ENCODE results near the gene GCC2. TPM values are rescaled to one million over a fixed set of nuclear protein-coding genes. Genes with fewer than 3 reads are reported as not detected.

Gene GCC2
- 15.8 and 30.1 TPM in 2 replicates for total RNA-seq (2014; rRNA removed; shearing (Covaris generic))

GRCh38 chr2:108448678-108449409 lies at the start of gene GCC2:
Gene GCC2 (plus strand): TSS chr2:108449206. CDS start chr2:108449275, 69 bp downstream.
- Histone ChIP-seq H3K36me3 (replicated peaks; ENCODE audit: control insufficient read depth, insufficient read depth, low read length) (peaks cover 10% of the 10 kb centered on the region), H3K4me3 (ENCODE audit: insufficient read depth, low read depth, low read length) (peak within 1 kb of the TSS; percentile 87), H3K27me3 (ENCODE audit: control insufficient read depth, insufficient read depth, low read length) (no peaks in the 10 kb centered on the region)
- peak; percentile 89 for DNase-seq

GRCh38 chr2:108399479-108399878 lies 49.5 kb upstream of the GCC2 start:
- Histone ChIP-seq H3K4me3 (ENCODE audit: insufficient read depth, low read depth, low read length) (no peak overlapping the region), H3K27me3 (ENCODE audit: control insufficient read depth, insufficient read depth, low read length) (no peaks in the 10 kb centered on the region)
- DNase-seq = no peak

GRCh38 chr2:108401800-108402199 lies 47.2 kb upstream of the GCC2 start:
- no peak for DNase-seq
- H3K36me3 ChIP-seq (replicated peaks; ENCODE audit: control insufficient read depth, insufficient read depth, low read length) = no peaks in the 10 kb centered on the region
- no peak overlapping the region for H3K4me3 ChIP-seq (ENCODE audit: insufficient read depth, low read depth, low read length)
- H3K27me3 ChIP-seq (ENCODE audit: control insufficient read depth, insufficient read depth, low read length) = no peaks in the 10 kb centered on the region

More at GRCh38 chr2:108399479-108399878, 49.5 kb upstream of the GCC2 start:
- H3K36me3 ChIP-seq (replicated peaks; ENCODE audit: control insufficient read depth, insufficient read depth, low read length) = no peaks in the 10 kb centered on the region

GRCh38 chr2:108403494-108403893 lies 45.5 kb upstream of the GCC2 start:
- no peaks in the 10 kb centered on the region for H3K36me3 ChIP-seq (replicated peaks; ENCODE audit: control insufficient read depth, insufficient read depth, low read length)
- H3K4me3 ChIP-seq (ENCODE audit: insufficient read depth, low read depth, low read length) = no peak overlapping the region
- no peaks in the 10 kb centered on the region for H3K27me3 ChIP-seq (ENCODE audit: control insufficient read depth, insufficient read depth, low read length)
- no peak for DNase-seq

- Histone ChIP-seq H3K36me3 (replicated peaks; ENCODE audit: control insufficient read depth, insufficient read depth, low read length) (no peaks in the 10 kb centered on the region), H3K4me3 (ENCODE audit: insufficient read depth, low read depth, low read length) (no peak overlapping the region), H3K27me3 (ENCODE audit: control insufficient read depth, insufficient read depth, low read length) (no peaks in the 10 kb centered on the region)
- no peak for DNase-seq
Measured at GRCh38 chr2:108404784-108405397, 44.1 kb upstream of the GCC2 start.

- Histone ChIP-seq H3K27me3 (ENCODE audit: control insufficient read depth, insufficient read depth, low read length) (no peaks in the 10 kb centered on the region), H3K36me3 (replicated peaks; ENCODE audit: control insufficient read depth, insufficient read depth, low read length) (no peaks in the 10 kb centered on the region), H3K4me3 (ENCODE audit: insufficient read depth, low read depth, low read length) (no peak overlapping the region)
- no peak for DNase-seq
Measured at GRCh38 chr2:108407864-108408729, 40.9 kb upstream of the GCC2 start.

- Histone ChIP-seq H3K36me3 (replicated peaks; ENCODE audit: control insufficient read depth, insufficient read depth, low read length) (no peaks in the 10 kb centered on the region), H3K4me3 (ENCODE audit: insufficient read depth, low read depth, low read length) (no peak overlapping the region), H3K27me3 (ENCODE audit: control insufficient read depth, insufficient read depth, low read length) (no peaks in the 10 kb centered on the region)
- no peak for DNase-seq
Measured at GRCh38 chr2:108409768-108410167, 39.2 kb upstream of the GCC2 start.

GRCh38 chr2:108412995-108413710 lies 35.9 kb upstream of the GCC2 start:
- no peaks in the 10 kb centered on the region for H3K27me3 ChIP-seq (ENCODE audit: control insufficient read depth, insufficient read depth, low read length)
- no peak for DNase-seq
- H3K36me3 ChIP-seq (replicated peaks; ENCODE audit: control insufficient read depth, insufficient read depth, low read length) = no peaks in the 10 kb centered on the region

GRCh38 chr2:108413711-108414095 lies 35.3 kb upstream of the GCC2 start:
- Histone ChIP-seq H3K27me3 (ENCODE audit: control insufficient read depth, insufficient read depth, low read length) (no peaks in the 10 kb centered on the region), H3K36me3 (replicated peaks; ENCODE audit: control insufficient read depth, insufficient read depth, low read length) (no peaks in the 10 kb centered on the region), H3K4me3 (ENCODE audit: insufficient read depth, low read depth, low read length) (no peak overlapping the region)
- no peak for DNase-seq

More at GRCh38 chr2:108412995-108413710, 35.9 kb upstream of the GCC2 start:
- H3K4me3 ChIP-seq (ENCODE audit: insufficient read depth, low read depth, low read length) = no peak overlapping the region

GRCh38 chr2:108414256-108414876 lies 34.6 kb upstream of the GCC2 start:
- Histone ChIP-seq H3K36me3 (replicated peaks; ENCODE audit: control insufficient read depth, insufficient read depth, low read length) (no peaks in the 10 kb centered on the region), H3K27me3 (ENCODE audit: control insufficient read depth, insufficient read depth, low read length) (no peaks in the 10 kb centered on the region), H3K4me3 (ENCODE audit: insufficient read depth, low read depth, low read length) (no peak overlapping the region)
- no peak for DNase-seq

- DNase-seq = no peak
Measured at GRCh38 chr2:108414945-108415344, 34.1 kb upstream of the GCC2 start.

GRCh38 chr2:108417254-108417653 lies 31.8 kb upstream of the GCC2 start:
- no peaks in the 10 kb centered on the region for H3K36me3 ChIP-seq (replicated peaks; ENCODE audit: control insufficient read depth, insufficient read depth, low read length)
- DNase-seq = peak; percentile 10
- no peaks in the 10 kb centered on the region for H3K27me3 ChIP-seq (ENCODE audit: control insufficient read depth, insufficient read depth, low read length)
- H3K4me3 ChIP-seq (ENCODE audit: insufficient read depth, low read depth, low read length) = no peak overlapping the region

More at GRCh38 chr2:108414945-108415344, 34.1 kb upstream of the GCC2 start:
- H3K36me3 ChIP-seq (replicated peaks; ENCODE audit: control insufficient read depth, insufficient read depth, low read length) = no peaks in the 10 kb centered on the region
- no peak overlapping the region for H3K4me3 ChIP-seq (ENCODE audit: insufficient read depth, low read depth, low read length)
- H3K27me3 ChIP-seq (ENCODE audit: control insufficient read depth, insufficient read depth, low read length) = no peaks in the 10 kb centered on the region

GRCh38 chr2:108418416-108418815 lies 30.6 kb upstream of the GCC2 start:
- Histone ChIP-seq H3K27me3 (ENCODE audit: control insufficient read depth, insufficient read depth, low read length) (no peaks in the 10 kb centered on the region), H3K4me3 (ENCODE audit: insufficient read depth, low read depth, low read length) (no peak overlapping the region), H3K36me3 (replicated peaks; ENCODE audit: control insufficient read depth, insufficient read depth, low read length) (no peaks in the 10 kb centered on the region)
- DNase-seq = no peak

GRCh38 chr2:108423067-108423466 lies 25.9 kb upstream of the GCC2 start:
- no peaks in the 10 kb centered on the region for H3K36me3 ChIP-seq (replicated peaks; ENCODE audit: control insufficient read depth, insufficient read depth, low read length)
- DNase-seq = no peak

More at GRCh38 chr2:108423067-108423466, 25.9 kb upstream of the GCC2 start:
- H3K27me3 ChIP-seq (ENCODE audit: control insufficient read depth, insufficient read depth, low read length) = no peaks in the 10 kb centered on the region
- H3K4me3 ChIP-seq (ENCODE audit: insufficient read depth, low read depth, low read length) = no peak overlapping the region

Data from H7 (cell line).